Activated T-cell treated with anti-CD3 and anti-CD28 coated beads for 48 hours (primary cell): Measurements from ENCODE around the gene SYCE1.
"Not testable (repeated sequence)": the region's sequence is repeated elsewhere in the genome, so short reads cannot be mapped to it uniquely, and the experiment has no call there.

ENCODE experiments used
- DNase-seq: peaks from one replicate; pipeline ENCODE4 v3.0.0-alpha.2; 2020; ENCODE audit warnings: low read depth

SYCE1 gene

GRCh38 chr10:133557381-133557780 lies 8.0 kb downstream of the SYCE1 start:
- DNase-seq = no peak

- DNase-seq = no peak
Measured at GRCh38 chr10:133555521-133555920, 9.9 kb downstream of the SYCE1 start.

GRCh38 chr10:133554600-133554999 lies 10.8 kb downstream of the SYCE1 start:
- DNase-seq = no peak

- DNase-seq = no peak
Measured at GRCh38 chr10:133544506-133544905, 20.9 kb downstream of the SYCE1 start.

GRCh38 chr10:133541441-133541975 lies 23.9 kb downstream of the SYCE1 start:
- DNase-seq = not testable (repeated sequence)

- DNase-seq = no peak
Measured at GRCh38 chr10:133537546-133538545, 27.5 kb downstream of the SYCE1 start.

GRCh38 chr10:133536198-133536597 lies 29.2 kb downstream of the SYCE1 start:
- no peak for DNase-seq

- DNase-seq = no peak
Measured at GRCh38 chr10:133534417-133534816, 31.0 kb downstream of the SYCE1 start.

- no peak for DNase-seq
Measured at GRCh38 chr10:133532871-133533270, 32.5 kb downstream of the SYCE1 start.

GRCh38 chr10:133530506-133530905 lies 34.9 kb downstream of the SYCE1 start:
- DNase-seq = no peak

GRCh38 chr10:133529576-133529946 lies 35.8 kb downstream of the SYCE1 start:
- DNase-seq = no peak

GRCh38 chr10:133528845-133529575 lies 36.4 kb downstream of the SYCE1 start:
- DNase-seq = no peak

- DNase-seq = no peak
Measured at GRCh38 chr10:133528296-133528844, 37.0 kb downstream of the SYCE1 start.

- no peak for DNase-seq
Measured at GRCh38 chr10:133527771-133528271, 37.6 kb downstream of the SYCE1 start.

- no peak for DNase-seq
Measured at GRCh38 chr10:133526957-133527588, 38.3 kb downstream of the SYCE1 start, which contains the start of gene CYP2E1. CYP2E1 (plus strand) TSS chr10:133527363; CDS start chr10:133527396, 33 bp downstream.

- no peak for DNase-seq
Measured at GRCh38 chr10:133525444-133525843, 39.9 kb downstream of the SYCE1 start.

GRCh38 chr10:133523631-133524203 lies 41.7 kb downstream of the SYCE1 start:
- DNase-seq = no peak

- peak; percentile 92 for DNase-seq
Measured at GRCh38 chr10:133520193-133520738, 45.1 kb downstream of the SYCE1 start.

GRCh38 chr10:133518517-133518916 lies 46.9 kb downstream of the SYCE1 start:
- DNase-seq = not testable (repeated sequence)

GRCh38 chr10:133516057-133516456 lies 49.3 kb downstream of the SYCE1 start:
- no peak for DNase-seq

GRCh38 chr10:133515471-133515870 lies 49.9 kb downstream of the SYCE1 start:
- DNase-seq = no peak
